K562 (cell line): Measurements from ENCODE around the gene MMP17. TPM values are rescaled to one million over a fixed set of nuclear protein-coding genes. Genes with fewer than 3 reads are reported as not detected.

ENCODE experiments used
- ATAC-seq: fragments of 200-7000 bp; cut with Tn5 transposase; 3 replicates; pipeline ENCODE4 v1.9.1; 2020; ENCODE audit warnings: moderate library complexity
- BruUV-seq: library from RNA; stranded (reverse); fragments of 400-500 nt; replicated peaks from 2 replicates; lab custom pipeline; 2021; lab: Mats Ljungman, UMichigan
- CTCF ChIA-PET: fragments of 300-600 bp; formaldehyde crosslinking; extraction: SDS; loops from one replicate; lab custom pipeline; 2021; ENCODE audit warnings: low intra/inter-chr PET ratio; lab: Yijun Ruan, JAX
- POLR2A ChIA-PET: fragments of 300-600, 350-650 bp; sonication (Branson Sonifier 250); formaldehyde crosslinking; extraction: SDS; loops from one replicate; lab custom pipeline; 2021; ENCODE audit warnings: antibody characterized with exemption, inconsistent platforms; lab: Yijun Ruan, JAX
- DNase-seq, 4 experiments: peaks; one replicate each; pipeline versions ENCODE4 v3.0.0 to v3.0.0-alpha.2; 2011 to 2018; ENCODE audit warnings: low spot score in 3 of 4, mixed read lengths in 3 of 4; ENCODE audit errors: extremely low read depth in 1 of 4
- FAIRE-seq: peaks from 2 replicates; lab custom pipeline; 2011; peaks lifted over from hg19 to GRCh38; lab: Jason Lieb, UNC
- H2AFZ ChIP-seq: 2 replicates; pipeline ENCODE4 v1.6.0; 2011; ENCODE audit warnings: low read depth, low read length, control low read depth, inconsistent platforms
- H3K27ac ChIP-seq: fragments of 200-600 bp; 3 replicates; pipeline ENCODE4 v1.8.0; 2011; ENCODE audit warnings: low read depth, mild to moderate bottlenecking, control low read depth, inconsistent platforms, low read length, moderate library complexity, mixed read lengths; ENCODE audit errors: extremely low read depth
- H3K27me3 ChIP-seq, 2 experiments: fragments of 300-600 bp in 1 of 2; 2 replicates in 1 of 2; 3 replicates in 1 of 2; pipeline versions ENCODE4 v1.6.0 to v1.8.0; 2011; ENCODE audit warnings: inconsistent platforms in 2 of 2, low read length in 2 of 2, mild to moderate bottlenecking in 1 of 2, mixed read lengths in 1 of 2, moderate library complexity in 1 of 2; ENCODE audit not compliant: control insufficient read depth in 2 of 2, insufficient read depth in 2 of 2
- H3K36me3 ChIP-seq: fragments of 300-600 bp; 3 replicates; pipeline ENCODE4 v1.8.0; 2011; ENCODE audit warnings: mild to moderate bottlenecking, low read length, inconsistent platforms; ENCODE audit not compliant: control insufficient read depth, insufficient read depth
- H3K4me1 ChIP-seq, 2 experiments: fragments of 200-600 bp in 1 of 2; replicated peaks in 1 of 2; 2 replicates in 1 of 2; 3 replicates in 1 of 2; pipeline versions ENCODE4 v1.5.1 to v1.8.0; 2011; ENCODE audit warnings: inconsistent platforms in 2 of 2, low read length in 2 of 2, mild to moderate bottlenecking in 1 of 2, mixed read lengths in 1 of 2, moderate library complexity in 1 of 2; ENCODE audit not compliant: control insufficient read depth in 2 of 2, insufficient read depth in 2 of 2
- H3K4me2 ChIP-seq: 2 replicates; pipeline ENCODE4 v1.6.1; 2011; ENCODE audit warnings: low read length, control low read depth, inconsistent platforms, mixed read lengths; ENCODE audit not compliant: insufficient read depth
- H3K4me3 ChIP-seq: fragments of 200-600 bp; sonication (generic), shearing (Covaris generic); 2 replicates; pipeline ENCODE4 v1.5.1; 2016; ENCODE audit warnings: control low read depth, inconsistent platforms
- H3K79me2 ChIP-seq: fragments of 200-600 bp; 3 replicates; pipeline ENCODE4 v1.8.0; 2011; ENCODE audit warnings: low read length, inconsistent platforms; ENCODE audit not compliant: control insufficient read depth, insufficient read depth
- H3K9ac ChIP-seq, 2 experiments: 2 replicates each; pipeline versions ENCODE4 v1.6.0 to v1.6.1; 2011; ENCODE audit warnings: low read depth in 2 of 2, low read length in 2 of 2, control low read depth in 1 of 2, inconsistent platforms in 1 of 2, mild to moderate bottlenecking in 1 of 2, mixed read lengths in 1 of 2; ENCODE audit not compliant: insufficient read depth in 1 of 2
- H3K9me1 ChIP-seq: one replicate; pipeline ENCODE4 v1.6.0; 2011; ENCODE audit warnings: inconsistent platforms, mild to moderate bottlenecking, low read length, moderate library complexity; ENCODE audit not compliant: control insufficient read depth, insufficient read depth
- H3K9me3 ChIP-seq: replicated peaks from 2 replicates; pipeline ENCODE4 v1.5.1; 2011; ENCODE audit warnings: low read depth, low read length, inconsistent platforms; ENCODE audit not compliant: control insufficient read depth, insufficient read depth
- H4K20me1 ChIP-seq: replicated peaks from 2 replicates; pipeline ENCODE4 v1.6.1; 2011; ENCODE audit warnings: low read length, inconsistent platforms, mixed read lengths; ENCODE audit not compliant: control insufficient read depth, insufficient read depth
- HNRNPUL1 ChIP-seq: fragments of 200-400 bp; formaldehyde crosslinking; IDR thresholded peaks from 2 replicates; pipeline ENCODE4 v1.6.1; 2017; ENCODE audit warnings: low read length
- MIER1 ChIP-seq: fragments of 450-650 bp; IDR thresholded peaks from 2 replicates; pipeline ENCODE4 v1.6.1; 2016; ENCODE audit warnings: antibody characterized with exemption, mild to moderate bottlenecking, low read depth
- NR2F6 ChIP-seq: fragments of 450-650 bp; formaldehyde crosslinking; IDR thresholded peaks from 2 replicates; pipeline ENCODE4 v1.4.0; 2020; ENCODE audit warnings: mild to moderate bottlenecking
- POLR2A ChIP-seq: fragments of 450-650 bp; conservative IDR thresholded peaks from 2 replicates; pipeline ENCODE4 v1.6.1; 2016
- RFX7 ChIP-seq: fragments of 250-450 bp; sonication (Bioruptor Pico); IDR thresholded peaks from 2 replicates; pipeline ENCODE4 v1.5.1; 2021; ENCODE audit warnings: mild to moderate bottlenecking
- SRSF7 ChIP-seq: fragments of 200-400 bp; formaldehyde crosslinking; optimal IDR thresholded peaks from 2 replicates; pipeline ENCODE3; 2017; ENCODE audit warnings: mild to moderate bottlenecking, low read depth, low read length
- ZNF224 ChIP-seq: sonication (generic); formaldehyde crosslinking; IDR thresholded peaks from 2 replicates; pipeline ENCODE4 v1.8.0; 2022; ENCODE audit warnings: mild to moderate bottlenecking, missing genetic modification reagents
- ZNF398 ChIP-seq: fragments of 250-450 bp; sonication (Bioruptor Pico); IDR thresholded peaks from 2 replicates; pipeline ENCODE4 v1.8.0; 2021; ENCODE audit warnings: moderate library complexity, mild to moderate bottlenecking, inconsistent platforms
- WGBS: fragments of 100-300 bp; shearing (Covaris generic); methylation state at CpG from one replicate; pipeline ENCODE4 v1.1.6; 2016; ENCODE audit warnings: low coverage, mixed read lengths; ENCODE audit not compliant: insufficient coverage; ENCODE audit errors: missing lambda C conversion rate; 5-methylcytosine and 5-hydroxymethylcytosine counted together
- in situ Hi-C: fragments of 300-500 bp; cut with MboI; formaldehyde crosslinking; loops from 4 replicates; pipeline ENCODE4 v1.15.0; 2018; ENCODE audit warnings: inconsistent platforms, mixed read lengths
- intact Hi-C: fragments of 100-400 bp; cut with micrococcal nuclease; formaldehyde crosslinking; loops from 2 replicates; pipeline ENCODE4 v1.14.2; 2022
- polyA plus RNA-seq, 8 experiments: library from polyadenylated mRNA; depleted of rRNA in 4 of 8; stranded (reverse) in 5 of 8; unstranded in 3 of 8; fragments of >200 nt; fragmentation: Nextera tagmentation in 2 of 8; fragmentation: Illumina TruSeq in 1 of 8; extraction: Ambion mirVana in 2 of 8; extraction: Trizol in 1 of 8; gene quantifications; 2 replicates each; pipeline versions ENCODE4 v1.2.1 to v1.2.3, GENCODE V29; 2011 to 2014; ENCODE audit warnings: inconsistent platforms in 1 of 8, missing spikeins in 1 of 8
- total RNA-seq, 7 experiments: library from RNA; depleted of rRNA in 6 of 7; stranded (reverse); fragments of >200 nt in 6 of 7; fragmentation: Illumina TruSeq in 2 of 7; extraction: Trizol in 2 of 7; gene quantifications; 2 replicates each; pipeline versions ENCODE4 v1.2.1 to v1.2.3, GENCODE V29; 2011 to 2021; ENCODE audit warnings: low replicate concordance in 1 of 7

MMP17 gene
- total and polyA plus RNA-seq, 9 of the 15 experiments (the other 6 are each of a cell fraction or from before 2014, with no cell fraction given), result 1.1 to 21.2 (median 17.1) TPM; not detected in 2

GRCh38 chr12:131805421-131805820 lies 22.8 kb upstream of the MMP17 start:
- no TSS peak for BruUV-seq
- ChIA-PET POLR2A (no interaction called here), CTCF (no interaction called here)
- Histone ChIP-seq H3K9me1 (no peaks in the 10 kb centered on the region), H2AFZ (no peak overlapping the region), H3K36me3 (peaks cover 15% of the 10 kb centered on the region; the same call in 2 of the 3 replicates), H4K20me1 (no peaks in the 10 kb centered on the region), H3K27me3 (no peaks in the 10 kb centered on the region), H3K79me2 (no peaks in the 10 kb centered on the region), H3K4me2 (no peak overlapping the region), H3K9me3 (no peaks in the 10 kb centered on the region), H3K27ac (no peak overlapping the region), H3K4me3 (no peak overlapping the region), H3K4me1 (peaks cover 3 to 9% of the 10 kb centered on the region in 2 experiments; a peak in 4 of 5 replicates), H3K9ac (no peak overlapping the region)
- WGBS, result 15% methylated on average over 5 of the region's 5 CpGs
- TF ChIP-seq HNRNPUL1, result no peak
- no peak for TF ChIP-seq RFX7 (CRISPR knock-in tag)
- no peak for TF ChIP-seq POLR2A
- no peak for TF ChIP-seq MIER1
- TF ChIP-seq ZNF224 (CRISPR knock-in tag), result no peak
- no peak for TF ChIP-seq SRSF7
- TF ChIP-seq ZNF398 (CRISPR knock-in tag), result no peak
- no peak for TF ChIP-seq NR2F6 (CRISPR knock-in tag)
- DNase-seq (no peak), FAIRE-seq (no peak), ATAC-seq (no peak)
- intact Hi-C loops (no loop called here), in situ Hi-C loops (no loop called here)
